GM12892 (cell line): ENCODE results near the gene APC2.

ENCODE experiments used
- DNase-seq: peaks from one replicate; pipeline ENCODE4 v3.0.0; 2011; ENCODE audit not compliant: insufficient read length
- FAIRE-seq: peaks from 2 replicates; lab custom pipeline; 2011; peaks lifted over from hg19 to GRCh38; lab: Jason Lieb, UNC
- POLR2A ChIP-seq: IDR thresholded peaks from 2 replicates; pipeline ENCODE4 v1.6.1; 2011; ENCODE audit warnings: low read depth, low read length, control low read depth
- POLR2AphosphoS5 ChIP-seq: IDR thresholded peaks from 2 replicates; pipeline ENCODE4 v1.6.1; 2011; ENCODE audit warnings: low read depth, low read length, control low read depth
- TAF1 ChIP-seq: IDR thresholded peaks from 2 replicates; pipeline ENCODE4 v1.6.1; 2011; ENCODE audit warnings: low read depth, mild to moderate bottlenecking, control low read depth, low read length, borderline replicate concordance

Gene APC2

GRCh38 chr19:1455002-1455335, 5.0 kb downstream of the APC2 start:
- DNase-seq: no peak
- no peak for TF ChIP-seq POLR2A
- no peak for TF ChIP-seq TAF1
- TF ChIP-seq POLR2AphosphoS5: no peak
- no peak for FAIRE-seq

GRCh38 chr19:1455336-1456120, 5.6 kb downstream of the APC2 start:
- peak; percentile 77 for FAIRE-seq
- peak; percentile 71 for DNase-seq
- no peak for TF ChIP-seq TAF1
- no peak for TF ChIP-seq POLR2A
- TF ChIP-seq POLR2AphosphoS5: no peak

GRCh38 chr19:1456121-1456900, 6.4 kb downstream of the APC2 start:
- no peak for DNase-seq
- TF ChIP-seq TAF1: no peak

GRCh38 chr19:1457031-1457739, 7.3 kb downstream of the APC2 start:
- TF ChIP-seq POLR2AphosphoS5 (no peak), TAF1 (no peak), POLR2A (no peak)
- FAIRE-seq (no peak), DNase-seq (no peak)

More at GRCh38 chr19:1456121-1456900, 6.4 kb downstream of the APC2 start:
- FAIRE-seq: no peak

- TF ChIP-seq POLR2AphosphoS5 (no peak), TAF1 (no peak), POLR2A (no peak)
- DNase-seq: no peak
- no peak for FAIRE-seq
Measured at GRCh38 chr19:1457892-1458291, 8.0 kb downstream of the APC2 start.

GRCh38 chr19:1459479-1459878, 9.6 kb downstream of the APC2 start:
- no peak for FAIRE-seq

GRCh38 chr19:1460033-1460995, 10.4 kb downstream of the APC2 start:
- FAIRE-seq (no peak), DNase-seq (no peak)
- no peak for TF ChIP-seq POLR2AphosphoS5
- TF ChIP-seq POLR2A: no peak
- no peak for TF ChIP-seq TAF1

More at GRCh38 chr19:1459479-1459878, 9.6 kb downstream of the APC2 start:
- DNase-seq: no peak
- no peak for TF ChIP-seq POLR2AphosphoS5
- TF ChIP-seq TAF1: no peak
- TF ChIP-seq POLR2A: no peak

GRCh38 chr19:1461862-1462261, 11.9 kb downstream of the APC2 start:
- TF ChIP-seq POLR2A (no peak), POLR2AphosphoS5 (no peak), TAF1 (no peak)
- DNase-seq: no peak
- FAIRE-seq: no peak

GRCh38 chr19:1465191-1466016, 15.5 kb downstream of the APC2 start:
- FAIRE-seq (no peak), DNase-seq (no peak)
- TF ChIP-seq POLR2A: no peak
- TF ChIP-seq POLR2AphosphoS5: no peak
- TF ChIP-seq TAF1: no peak

GRCh38 chr19:1466018-1466460, 16.1 kb downstream of the APC2 start:
- TF ChIP-seq POLR2AphosphoS5 (no peak), POLR2A (no peak), TAF1 (no peak)
- DNase-seq: no peak

More at GRCh38 chr19:1466018-1466460, 16.1 kb downstream of the APC2 start:
- no peak for FAIRE-seq
